WERI-Rb-1 (cell line): ENCODE data around the gene HAS3.

ENCODE experiments used
- DNase-seq: peaks from one replicate; pipeline ENCODE4 v3.0.0-alpha.2; 2020
- H3K27ac ChIP-seq: fragments of 250-450 bp; sonication (Bioruptor Pico); 2 replicates; pipeline ENCODE4 v1.5.1; 2020; ENCODE audit warnings: mild to moderate bottlenecking, moderate library complexity
- H3K27me3 ChIP-seq: fragments of 250-450 bp; sonication (Bioruptor Pico); 2 replicates; pipeline ENCODE4 v1.5.1; 2021; ENCODE audit warnings: mild to moderate bottlenecking, low read depth, moderate library complexity; ENCODE audit not compliant: insufficient read depth, severe bottlenecking
- H3K36me3 ChIP-seq: fragments of 250-450 bp; sonication (Bioruptor Pico); 2 replicates; pipeline ENCODE4 v1.5.1; 2020; ENCODE audit warnings: mild to moderate bottlenecking, moderate library complexity
- H3K4me3 ChIP-seq: 2 replicates; pipeline ENCODE4 v1.5.1; 2011; ENCODE audit warnings: low read depth, mild to moderate bottlenecking, control low read depth, low read length
- H3K9me3 ChIP-seq: fragments of 250-450 bp; sonication (Bioruptor Pico); 2 replicates; pipeline ENCODE4 v1.5.1; 2021; ENCODE audit warnings: mild to moderate bottlenecking, moderate library complexity; ENCODE audit not compliant: severe bottlenecking
- TF ChIP-seq, protein P1 (sequence below): IDR thresholded peaks from 2 replicates; pipeline ENCODE4 v1.5.1; 2011; ENCODE audit warnings: low read depth, mild to moderate bottlenecking, control low read depth, inconsistent platforms, low read length

Gene HAS3

DNA sequence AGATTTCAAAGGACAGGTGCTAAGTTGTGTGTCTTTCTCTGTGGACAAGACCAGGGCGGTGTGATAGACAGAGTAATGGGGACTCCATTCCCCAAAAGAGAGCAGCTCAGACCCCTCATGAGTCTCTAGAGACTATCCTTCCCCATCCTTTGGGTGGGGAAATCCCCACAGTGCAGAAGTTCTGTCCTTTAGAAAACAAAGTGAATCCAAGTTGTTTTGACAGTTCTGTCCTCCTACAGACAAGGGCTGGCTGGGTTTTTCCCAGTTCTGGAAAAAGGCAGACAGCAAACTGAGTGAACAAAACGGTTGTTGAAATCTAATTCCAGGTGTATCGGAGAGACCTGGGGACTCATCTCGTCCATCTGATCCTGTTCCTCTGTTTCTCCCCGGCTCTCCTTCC is 11.0 kb upstream of the HAS3 start:
- H3K27ac ChIP-seq = no peak overlapping the region
- TF ChIP-seq, protein P1, sequence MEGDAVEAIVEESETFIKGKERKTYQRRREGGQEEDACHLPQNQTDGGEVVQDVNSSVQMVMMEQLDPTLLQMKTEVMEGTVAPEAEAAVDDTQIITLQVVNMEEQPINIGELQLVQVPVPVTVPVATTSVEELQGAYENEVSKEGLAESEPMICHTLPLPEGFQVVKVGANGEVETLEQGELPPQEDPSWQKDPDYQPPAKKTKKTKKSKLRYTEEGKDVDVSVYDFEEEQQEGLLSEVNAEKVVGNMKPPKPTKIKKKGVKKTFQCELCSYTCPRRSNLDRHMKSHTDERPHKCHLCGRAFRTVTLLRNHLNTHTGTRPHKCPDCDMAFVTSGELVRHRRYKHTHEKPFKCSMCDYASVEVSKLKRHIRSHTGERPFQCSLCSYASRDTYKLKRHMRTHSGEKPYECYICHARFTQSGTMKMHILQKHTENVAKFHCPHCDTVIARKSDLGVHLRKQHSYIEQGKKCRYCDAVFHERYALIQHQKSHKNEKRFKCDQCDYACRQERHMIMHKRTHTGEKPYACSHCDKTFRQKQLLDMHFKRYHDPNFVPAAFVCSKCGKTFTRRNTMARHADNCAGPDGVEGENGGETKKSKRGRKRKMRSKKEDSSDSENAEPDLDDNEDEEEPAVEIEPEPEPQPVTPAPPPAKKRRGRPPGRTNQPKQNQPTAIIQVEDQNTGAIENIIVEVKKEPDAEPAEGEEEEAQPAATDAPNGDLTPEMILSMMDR = no peak
- no peaks in the 10 kb centered on the region for H3K27me3 ChIP-seq
- DNase-seq = no peak
- no peak overlapping the region for H3K4me3 ChIP-seq
- no peaks in the 10 kb centered on the region for H3K9me3 ChIP-seq
- no peaks in the 10 kb centered on the region for H3K36me3 ChIP-seq

DNA sequence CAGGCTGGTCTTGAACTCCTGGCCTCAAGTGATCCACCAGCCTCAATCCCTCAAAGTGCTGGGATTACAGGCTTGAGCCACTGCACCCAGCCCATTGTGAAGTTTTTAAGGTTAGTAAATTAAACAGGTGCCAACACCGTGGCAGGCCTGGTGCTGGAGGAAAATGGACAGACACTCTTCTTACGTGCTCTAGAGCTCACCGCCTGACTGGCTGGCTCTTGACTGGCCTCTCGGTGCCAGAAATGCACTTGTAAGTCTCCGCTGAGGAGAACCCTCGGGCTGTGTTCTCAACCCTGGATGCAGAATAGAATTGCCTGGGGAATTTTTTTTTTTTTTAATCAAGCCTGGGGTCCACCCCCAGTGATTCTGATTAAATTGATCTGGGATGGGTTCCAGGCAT is 10.3 kb upstream of the HAS3 start:
- Histone ChIP-seq H3K27ac (no peak overlapping the region), H3K4me3 (no peak overlapping the region), H3K9me3 (no peaks in the 10 kb centered on the region), H3K27me3 (no peaks in the 10 kb centered on the region), H3K36me3 (no peaks in the 10 kb centered on the region)
- TF ChIP-seq, protein P1 = no peak
- DNase-seq = no peak

DNA sequence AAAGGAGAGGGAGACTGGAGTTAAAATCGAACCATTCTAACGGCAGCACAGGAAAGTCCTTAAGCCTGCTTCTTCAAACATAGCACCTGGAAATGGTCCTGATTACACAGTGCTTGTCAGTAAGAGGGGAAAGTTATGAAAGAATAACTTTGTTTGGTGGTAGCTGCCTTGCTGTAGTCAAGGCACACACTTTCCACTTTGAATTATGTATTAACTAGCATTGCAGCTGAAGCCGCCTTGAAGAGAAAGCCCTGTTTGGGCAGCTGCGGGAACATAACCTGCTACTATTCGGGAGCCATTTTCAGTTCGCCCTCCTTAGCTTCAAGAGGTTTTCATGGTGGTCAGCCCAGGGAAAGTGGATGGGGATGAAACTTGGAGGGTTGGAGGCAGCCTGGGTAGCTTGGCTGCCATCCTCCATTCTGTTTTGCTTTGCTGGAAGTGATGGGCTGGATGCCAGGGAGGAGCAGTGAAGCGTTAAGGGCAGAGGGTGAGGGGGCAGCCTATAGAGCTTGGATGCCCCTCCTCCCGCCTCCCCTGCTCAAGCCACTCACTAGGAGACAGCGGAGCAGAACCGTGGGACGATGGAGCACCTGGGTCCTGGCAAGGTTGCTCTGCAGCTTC is 5.3 kb upstream of the HAS3 start:
- TF ChIP-seq, protein P1 = no peak
- Histone ChIP-seq H3K27me3 (no peaks in the 10 kb centered on the region), H3K27ac (no peak overlapping the region), H3K36me3 (no peaks in the 10 kb centered on the region), H3K4me3 (no peak overlapping the region), H3K9me3 (no peaks in the 10 kb centered on the region)
- no peak for DNase-seq

DNA sequence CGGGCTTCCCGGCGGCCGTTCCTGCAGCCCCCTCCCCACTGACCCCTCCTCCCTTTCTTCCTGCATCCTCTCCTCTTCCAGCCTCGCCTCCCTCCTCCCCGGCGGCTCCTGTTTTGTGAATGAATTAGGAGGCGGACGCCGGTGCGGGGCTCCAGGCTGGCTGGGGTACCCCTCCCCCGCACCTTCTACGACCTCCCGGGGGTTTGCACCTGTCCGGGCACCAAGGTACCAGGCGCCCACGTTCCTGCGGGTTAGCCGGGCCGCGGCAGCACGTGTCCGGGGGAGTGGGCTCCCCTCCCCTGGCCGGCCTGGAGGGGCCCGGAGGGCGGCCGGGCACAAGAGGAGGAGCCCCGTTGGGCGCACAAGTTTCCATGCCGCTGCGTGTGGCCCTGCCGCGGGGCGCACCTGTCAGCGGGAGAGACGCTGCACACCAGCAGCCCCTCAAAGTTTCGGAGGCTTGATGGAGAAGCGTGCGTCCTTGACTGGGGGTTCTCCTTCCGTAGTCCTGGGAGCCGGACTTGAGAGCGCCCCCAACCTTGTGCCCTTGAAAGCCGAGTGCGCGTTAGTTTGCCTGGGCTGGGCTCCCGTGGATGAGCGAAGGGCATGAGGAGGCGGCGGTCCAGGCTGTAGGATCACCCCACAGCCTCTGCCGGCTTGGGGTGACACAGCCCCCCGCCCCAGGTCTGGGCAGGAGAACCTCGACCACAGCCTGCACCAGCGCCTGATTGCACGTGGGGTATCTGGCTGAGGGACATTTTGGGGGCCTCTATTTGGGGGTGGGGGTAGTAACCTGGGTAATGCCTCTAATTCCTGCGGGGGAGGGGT is 1.2 kb downstream of the HAS3 start:
- H3K27me3 ChIP-seq = peaks cover 3% of the 10 kb centered on the region
- TF ChIP-seq, protein P1 = no peak
- no peak overlapping the region for H3K27ac ChIP-seq
- H3K9me3 ChIP-seq = no peaks in the 10 kb centered on the region
- peak overlapping the region; percentile 71 for H3K4me3 ChIP-seq
- no peak for DNase-seq
- peaks cover 7% of the 10 kb centered on the region for H3K36me3 ChIP-seq

DNA sequence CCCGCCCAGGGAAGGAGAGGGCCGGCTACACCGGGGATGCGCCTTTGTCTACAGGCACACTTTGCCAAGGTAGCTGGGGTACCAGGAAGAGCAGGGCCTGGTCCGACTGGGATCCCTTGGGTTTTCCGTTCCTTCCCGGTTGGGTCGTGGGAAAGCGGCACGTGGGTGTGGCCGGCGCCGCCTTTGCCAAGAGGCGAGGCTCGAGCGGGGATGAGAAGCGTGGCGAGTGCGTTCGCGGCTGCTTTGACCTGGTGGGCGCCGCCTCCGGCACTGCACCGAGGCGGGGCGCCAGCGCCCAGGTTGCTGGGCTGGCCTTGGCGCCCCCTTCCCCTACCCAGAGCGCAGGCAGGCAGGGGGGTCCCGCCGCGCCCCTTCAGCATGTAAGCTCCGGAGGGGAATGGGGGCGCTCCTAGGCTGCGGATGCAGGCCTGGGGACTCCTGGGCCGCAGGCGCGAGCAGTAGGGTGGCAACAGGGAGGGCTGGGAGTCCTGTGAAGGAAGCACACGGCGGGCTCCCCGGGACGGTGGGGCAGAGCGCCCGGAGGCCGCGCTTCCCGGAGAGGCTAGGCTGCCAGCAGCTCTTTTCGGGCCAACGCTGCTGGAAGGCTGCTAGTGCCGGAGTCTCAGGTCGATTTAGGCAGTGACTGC is 2.0 kb downstream of the HAS3 start:
- no peak for DNase-seq
- TF ChIP-seq, protein P1 = no peak
- H3K27ac ChIP-seq = no peak overlapping the region
- H3K4me3 ChIP-seq = no peak overlapping the region
- H3K27me3 ChIP-seq = peaks cover 3% of the 10 kb centered on the region
- H3K36me3 ChIP-seq = peaks cover 7% of the 10 kb centered on the region
- no peaks in the 10 kb centered on the region for H3K9me3 ChIP-seq
